ENCODE measurements around the gene SORL1. TPM values are rescaled to one million over a fixed set of nuclear protein-coding genes. Genes with fewer than 3 reads are reported as not detected.
A peak's percentile ranks its signal among the peaks of the same experiment; 100 is the strongest.

SORL1 gene
- total RNA-seq, 1 donor from 2014 or later = 4.6 TPM

DNA sequence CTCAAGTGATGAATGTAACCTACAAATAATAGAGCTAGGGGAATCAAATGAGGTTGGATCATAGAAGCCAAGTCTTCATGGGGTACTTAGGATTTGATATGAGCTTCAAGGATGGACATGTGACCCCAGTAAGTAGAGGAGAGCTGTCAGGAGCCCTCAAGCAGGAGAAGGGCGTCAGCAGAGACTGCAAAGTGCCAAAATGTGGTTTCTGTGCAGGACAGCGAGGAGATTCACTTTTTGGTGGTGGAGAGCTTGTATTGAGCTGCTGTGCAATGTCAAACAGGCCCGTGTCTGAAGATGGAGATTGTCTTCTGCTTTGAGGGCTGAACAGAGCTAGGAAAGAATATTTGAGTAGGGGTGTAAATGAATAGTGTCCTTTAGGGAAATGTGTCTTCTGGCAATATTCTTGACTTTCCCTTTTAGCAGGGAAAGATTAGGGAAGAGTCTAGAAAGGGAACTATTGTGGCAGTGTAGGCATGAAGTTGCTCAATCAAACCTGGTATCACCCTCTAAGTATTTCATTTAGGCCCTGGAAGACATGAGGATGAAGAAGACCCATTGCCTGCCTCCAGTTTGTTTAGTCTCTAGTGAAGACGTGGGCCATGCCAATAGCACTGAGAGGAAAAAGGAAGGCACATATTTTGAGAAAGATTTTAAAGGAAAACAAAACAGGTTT, 31.8 kb downstream of the SORL1 start:
- peaks cover 6% of the 10 kb centered on the region for H3K27me3 Mint-ChIP-seq (ENCODE audit: unreplicated experiment)
- H3K4me3 Mint-ChIP-seq (ENCODE audit: unreplicated experiment) = peak overlapping the region; percentile 10
- H3K4me1 Mint-ChIP-seq (ENCODE audit: unreplicated experiment) = peaks cover 34% of the 10 kb centered on the region
- TF ChIP-seq, protein P1, sequence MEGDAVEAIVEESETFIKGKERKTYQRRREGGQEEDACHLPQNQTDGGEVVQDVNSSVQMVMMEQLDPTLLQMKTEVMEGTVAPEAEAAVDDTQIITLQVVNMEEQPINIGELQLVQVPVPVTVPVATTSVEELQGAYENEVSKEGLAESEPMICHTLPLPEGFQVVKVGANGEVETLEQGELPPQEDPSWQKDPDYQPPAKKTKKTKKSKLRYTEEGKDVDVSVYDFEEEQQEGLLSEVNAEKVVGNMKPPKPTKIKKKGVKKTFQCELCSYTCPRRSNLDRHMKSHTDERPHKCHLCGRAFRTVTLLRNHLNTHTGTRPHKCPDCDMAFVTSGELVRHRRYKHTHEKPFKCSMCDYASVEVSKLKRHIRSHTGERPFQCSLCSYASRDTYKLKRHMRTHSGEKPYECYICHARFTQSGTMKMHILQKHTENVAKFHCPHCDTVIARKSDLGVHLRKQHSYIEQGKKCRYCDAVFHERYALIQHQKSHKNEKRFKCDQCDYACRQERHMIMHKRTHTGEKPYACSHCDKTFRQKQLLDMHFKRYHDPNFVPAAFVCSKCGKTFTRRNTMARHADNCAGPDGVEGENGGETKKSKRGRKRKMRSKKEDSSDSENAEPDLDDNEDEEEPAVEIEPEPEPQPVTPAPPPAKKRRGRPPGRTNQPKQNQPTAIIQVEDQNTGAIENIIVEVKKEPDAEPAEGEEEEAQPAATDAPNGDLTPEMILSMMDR (IDR thresholded peaks at IDR 0.05; ENCODE audit: unreplicated experiment) = no peak
- H3K9me3 Mint-ChIP-seq (ENCODE audit: unreplicated experiment) = no peaks in the 10 kb centered on the region
- DNase-seq (ENCODE audit: low spot score) = no peak
- peak overlapping the region; percentile 65 for H3K27ac Mint-ChIP-seq (ENCODE audit: unreplicated experiment)
- H3K36me3 Mint-ChIP-seq (ENCODE audit: low read depth, unreplicated experiment) = peaks cover 5% of the 10 kb centered on the region

DNA sequence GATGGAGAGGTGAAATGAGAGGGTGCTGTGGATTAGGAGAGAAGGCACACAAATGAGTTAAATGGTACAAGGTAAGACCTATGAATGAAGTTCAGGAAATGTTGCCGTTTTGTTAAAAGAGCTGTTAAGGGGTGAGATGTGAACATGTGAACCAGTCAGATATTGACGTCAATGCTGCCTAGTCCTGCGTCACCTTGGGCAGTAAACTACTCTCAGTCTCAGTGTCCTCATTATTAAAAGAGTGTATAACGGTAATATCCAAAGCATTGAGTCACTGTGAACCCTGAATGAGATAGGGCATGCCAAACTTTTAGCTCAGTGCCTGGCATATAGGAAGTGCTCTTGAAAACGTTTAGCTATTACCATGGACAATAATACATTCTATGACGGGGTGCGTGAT, 33.1 kb downstream of the SORL1 start:
- Mint-ChIP-seq H3K4me1 (ENCODE audit: unreplicated experiment) (peaks cover 27% of the 10 kb centered on the region), H3K36me3 (ENCODE audit: low read depth, unreplicated experiment) (peaks cover 5% of the 10 kb centered on the region), H3K4me3 (ENCODE audit: unreplicated experiment) (peak overlapping the region; percentile 10), H3K9me3 (ENCODE audit: unreplicated experiment) (no peaks in the 10 kb centered on the region), H3K27me3 (ENCODE audit: unreplicated experiment) (peaks cover 6% of the 10 kb centered on the region), H3K27ac (ENCODE audit: unreplicated experiment) (no peak overlapping the region)
- TF ChIP-seq, protein P1 (IDR thresholded peaks at IDR 0.05; ENCODE audit: unreplicated experiment) = no peak
- DNase-seq (ENCODE audit: low spot score) = no peak

DNA sequence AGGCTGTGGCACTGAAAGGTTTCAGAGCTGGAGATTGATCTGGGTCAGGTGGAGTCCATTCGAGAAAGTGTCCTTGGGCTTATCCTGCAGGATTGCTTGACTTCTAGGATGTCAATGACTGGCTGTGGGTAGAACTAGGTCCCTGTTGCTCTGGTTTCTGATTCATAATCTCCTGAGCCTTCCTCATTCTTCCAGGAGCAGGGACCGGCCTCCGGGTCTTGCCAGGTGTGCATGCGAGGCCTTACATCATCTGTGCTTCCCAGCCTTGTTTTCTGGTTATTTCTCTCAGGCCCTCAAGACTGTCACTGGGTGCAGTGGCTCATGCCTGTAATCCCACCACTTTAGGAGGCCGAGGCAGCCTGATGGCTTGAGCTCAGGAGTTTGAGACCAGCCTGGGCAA, 33.9 kb downstream of the SORL1 start:
- H3K27ac Mint-ChIP-seq (ENCODE audit: unreplicated experiment) = no peak overlapping the region
- H3K27me3 Mint-ChIP-seq (ENCODE audit: unreplicated experiment) = peaks cover 6% of the 10 kb centered on the region
- no peaks in the 10 kb centered on the region for H3K9me3 Mint-ChIP-seq (ENCODE audit: unreplicated experiment)
- no peak overlapping the region for H3K4me3 Mint-ChIP-seq (ENCODE audit: unreplicated experiment)
- TF ChIP-seq, protein P1 (IDR thresholded peaks at IDR 0.05; ENCODE audit: unreplicated experiment) = no peak
- DNase-seq (ENCODE audit: low spot score) = no peak
- peaks cover 5% of the 10 kb centered on the region for H3K36me3 Mint-ChIP-seq (ENCODE audit: low read depth, unreplicated experiment)
- peaks cover 27% of the 10 kb centered on the region for H3K4me1 Mint-ChIP-seq (ENCODE audit: unreplicated experiment)

DNA sequence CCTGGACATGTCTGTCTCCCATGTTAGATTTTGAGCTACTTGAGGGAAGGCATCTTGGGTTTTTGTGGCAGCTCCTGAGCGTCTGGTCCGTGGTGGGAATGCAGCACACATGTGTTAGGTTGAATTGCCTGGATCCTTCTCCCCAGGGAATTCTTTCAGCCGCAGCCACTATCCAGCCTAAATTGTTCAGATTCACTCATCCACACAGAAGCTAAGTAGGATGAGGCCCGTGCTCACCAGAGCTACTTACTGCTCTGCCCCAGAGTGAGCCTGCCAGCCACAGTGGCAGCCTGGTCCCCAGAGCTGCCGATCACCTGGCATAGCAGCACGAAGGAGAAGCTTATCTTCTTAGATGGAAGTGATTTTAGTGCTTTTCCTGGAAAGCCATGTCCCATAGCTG, 35.1 kb downstream of the SORL1 start:
- TF ChIP-seq, protein P1 (IDR thresholded peaks at IDR 0.05; ENCODE audit: unreplicated experiment) = no peak
- H3K4me3 Mint-ChIP-seq (ENCODE audit: unreplicated experiment) = no peak overlapping the region
- H3K4me1 Mint-ChIP-seq (ENCODE audit: unreplicated experiment) = peaks cover 22% of the 10 kb centered on the region
- H3K36me3 Mint-ChIP-seq (ENCODE audit: low read depth, unreplicated experiment) = peaks cover 5% of the 10 kb centered on the region
- H3K9me3 Mint-ChIP-seq (ENCODE audit: unreplicated experiment) = no peaks in the 10 kb centered on the region
- H3K27me3 Mint-ChIP-seq (ENCODE audit: unreplicated experiment) = peaks cover 4% of the 10 kb centered on the region
- H3K27ac Mint-ChIP-seq (ENCODE audit: unreplicated experiment) = no peak overlapping the region
- DNase-seq (ENCODE audit: low spot score) = no peak

DNA sequence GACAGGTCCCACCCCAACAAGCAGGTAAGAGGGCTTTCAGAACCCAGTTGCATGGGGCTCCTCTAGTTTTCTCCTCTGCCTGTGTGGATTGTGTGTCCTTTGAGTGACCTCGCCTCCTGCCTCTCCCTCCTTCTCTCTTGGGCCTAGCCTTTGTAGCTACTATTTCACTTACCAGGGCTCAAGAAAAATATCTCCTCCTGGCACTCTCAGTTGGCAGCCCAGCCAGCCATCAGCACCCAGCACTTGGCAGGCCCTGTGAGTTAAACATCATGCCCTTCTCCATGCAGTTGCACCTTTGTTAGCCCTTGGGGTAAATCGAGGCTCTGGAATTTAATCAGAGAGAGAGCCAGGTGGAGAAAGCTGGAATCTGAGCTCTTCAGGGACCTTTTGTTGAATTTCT, 36.1 kb downstream of the SORL1 start:
- Mint-ChIP-seq H3K4me1 (ENCODE audit: unreplicated experiment) (peaks cover 13% of the 10 kb centered on the region), H3K9me3 (ENCODE audit: unreplicated experiment) (no peaks in the 10 kb centered on the region), H3K27ac (ENCODE audit: unreplicated experiment) (no peak overlapping the region), H3K4me3 (ENCODE audit: unreplicated experiment) (no peak overlapping the region), H3K27me3 (ENCODE audit: unreplicated experiment) (peaks cover 2% of the 10 kb centered on the region), H3K36me3 (ENCODE audit: low read depth, unreplicated experiment) (peaks cover 5% of the 10 kb centered on the region)
- TF ChIP-seq, protein P1 (IDR thresholded peaks at IDR 0.05; ENCODE audit: unreplicated experiment) = no peak
- DNase-seq (ENCODE audit: low spot score) = no peak
